Activated naive CD4-positive, alpha-beta T cell treated with anti-CD3 and anti-CD28 coated beads, Interleukin-2, amount 50 U/mL, for 16 hours (primary cell): Measurements from ENCODE around the gene CPA5.

Experiments used
- DNase-seq: peaks from one replicate; pipeline ENCODE4 v3.0.0-alpha.2; 2020

Gene CPA5

GRCh38 chr7:130332259-130333053 is 12.2 kb upstream of the CPA5 start:
- DNase-seq = no peak

DNA sequence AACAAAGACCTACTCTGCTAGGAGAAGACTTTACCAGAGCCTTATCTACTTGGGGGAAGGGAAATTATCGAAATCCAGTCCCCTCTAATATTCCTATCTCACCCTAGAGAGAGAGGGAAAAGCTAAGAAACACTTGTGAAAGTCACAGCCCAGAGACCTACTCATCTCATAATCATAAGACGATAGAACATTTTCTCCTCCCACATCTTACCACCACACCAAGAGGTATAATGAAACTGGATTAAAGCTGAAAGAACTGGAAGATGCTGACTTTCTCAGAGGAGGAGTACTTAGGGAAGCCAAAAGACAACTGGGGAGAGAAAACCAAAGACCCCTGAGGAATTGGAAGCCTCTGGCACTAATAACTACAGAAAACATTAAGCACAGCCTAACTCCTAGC is 10.8 kb upstream of the CPA5 start:
- DNase-seq = no peak

- DNase-seq = no peak
These were observed 10.3 kb upstream of the CPA5 start for GRCh38 chr7:130334274-130334673.

- DNase-seq = no peak
These were observed 7.1 kb upstream of the CPA5 start for GRCh38 chr7:130337410-130337971.

- DNase-seq = no peak
These were observed 6.4 kb upstream of the CPA5 start for GRCh38 chr7:130338233-130338632.

DNA sequence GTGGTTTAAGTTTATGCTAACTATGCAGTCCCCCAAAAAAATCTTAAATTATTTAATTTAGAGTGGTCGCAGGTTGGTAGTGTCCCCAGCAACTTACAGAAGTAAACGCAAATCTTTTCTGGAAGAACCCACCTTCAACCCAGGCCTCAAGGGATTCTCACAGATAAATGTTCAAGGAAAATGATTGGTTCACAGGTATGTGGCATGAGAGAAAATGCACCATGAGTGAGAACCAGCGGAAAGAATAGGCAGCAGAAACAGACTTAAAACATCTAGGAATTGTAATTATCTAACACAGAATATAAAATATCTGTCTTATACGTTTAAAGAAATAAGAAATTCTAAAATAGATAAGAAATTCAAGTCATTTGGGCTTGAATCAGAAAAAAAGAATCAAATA is 2.7 kb upstream of the CPA5 start:
- no peak for DNase-seq

DNA sequence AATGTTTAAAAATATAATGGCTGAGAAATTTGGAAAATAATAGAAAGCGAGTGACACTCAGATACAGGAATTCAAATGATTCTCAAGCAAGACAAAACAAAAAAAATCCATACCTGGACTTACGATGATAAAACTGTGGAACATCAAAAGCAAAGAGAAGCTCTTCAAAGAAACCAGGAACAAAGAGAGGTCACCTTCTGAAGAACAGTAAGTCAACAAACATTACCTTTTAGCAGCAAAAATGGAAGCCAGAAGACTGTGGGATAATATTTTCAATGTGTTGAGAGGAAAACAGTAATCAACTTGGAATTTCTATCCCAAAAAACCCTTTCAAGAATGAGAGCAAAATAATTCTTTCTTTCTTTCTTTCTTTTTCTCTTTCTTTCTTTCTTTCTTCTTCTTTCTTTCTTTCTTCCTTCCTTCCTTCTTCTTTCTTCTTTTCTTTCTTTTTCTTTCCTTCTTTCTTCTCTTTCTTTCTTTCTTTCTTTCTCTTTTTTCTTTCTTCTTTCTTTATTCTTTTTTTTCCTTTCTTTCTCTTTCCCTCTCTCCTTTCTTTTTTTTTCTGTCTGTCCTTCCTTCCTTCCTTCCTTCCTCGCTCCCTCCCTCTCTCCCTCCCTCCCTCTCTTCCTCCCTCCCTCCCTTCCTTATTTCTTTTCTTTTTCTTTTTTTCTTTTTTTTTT is 1.8 kb upstream of the CPA5 start:
- no peak for DNase-seq

DNA sequence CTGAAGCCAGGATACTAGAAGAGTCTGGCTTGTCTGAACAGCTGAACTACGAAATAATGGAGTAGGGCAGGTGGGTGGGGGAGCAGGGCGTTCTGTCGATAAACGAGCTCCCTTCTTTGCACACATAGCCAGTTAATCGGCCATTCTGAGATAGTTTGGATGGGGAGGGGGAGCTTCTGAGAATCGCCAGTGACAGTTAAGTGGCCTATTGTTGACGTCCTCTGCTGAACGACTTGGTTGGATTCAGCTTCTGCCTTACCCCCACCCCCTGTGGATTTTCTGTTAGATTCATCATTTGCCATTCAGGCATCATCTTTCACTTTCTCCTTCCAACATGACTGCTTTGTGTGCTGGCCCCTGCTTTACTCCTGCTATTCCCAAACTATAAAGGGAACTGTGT is 520 bp downstream of the CPA5 start:
- no peak for DNase-seq

DNA sequence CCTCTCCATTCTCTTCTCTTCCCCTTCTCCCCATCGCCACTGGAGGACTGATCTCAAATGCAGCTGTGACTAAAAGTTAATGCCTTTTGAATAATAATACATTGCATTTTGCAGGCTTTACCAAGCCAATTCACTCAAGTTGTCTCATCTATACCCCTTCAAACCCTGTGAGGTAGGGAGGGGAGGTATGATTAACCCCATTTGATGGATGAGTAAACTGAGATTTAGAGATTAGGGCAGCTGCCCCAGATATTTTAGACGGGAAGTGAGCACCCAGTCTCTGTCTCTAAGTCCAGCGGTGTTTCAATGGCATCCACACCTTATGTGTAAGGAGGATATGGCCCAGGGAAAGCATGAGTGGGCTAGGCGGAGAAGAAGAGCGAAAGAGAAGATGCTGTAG is 1.1 kb downstream of the CPA5 start:
- DNase-seq = no peak

- DNase-seq = no peak
These were observed 1.7 kb downstream of the CPA5 start for GRCh38 chr7:130346177-130346905.

DNA sequence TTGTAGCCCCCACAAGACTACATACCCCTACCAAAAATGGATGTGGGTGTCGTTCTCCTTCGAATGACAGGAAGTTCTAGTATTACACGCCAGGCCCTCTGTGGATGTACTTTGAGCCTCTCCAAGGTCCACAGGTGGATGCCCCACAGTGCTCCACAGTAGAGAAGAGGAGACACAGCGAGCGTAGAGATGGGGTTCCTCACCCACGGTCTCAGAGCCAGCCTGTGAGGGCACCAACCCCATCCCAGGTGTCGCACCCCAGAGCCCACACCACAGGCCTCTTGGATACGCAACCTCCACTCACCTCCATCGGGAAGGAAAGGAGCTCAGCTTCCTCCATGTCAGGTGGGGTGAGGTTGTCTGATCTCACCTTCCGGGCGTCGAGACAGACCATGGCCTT is 2.3 kb downstream of the CPA5 start:
- DNase-seq = no peak

DNA sequence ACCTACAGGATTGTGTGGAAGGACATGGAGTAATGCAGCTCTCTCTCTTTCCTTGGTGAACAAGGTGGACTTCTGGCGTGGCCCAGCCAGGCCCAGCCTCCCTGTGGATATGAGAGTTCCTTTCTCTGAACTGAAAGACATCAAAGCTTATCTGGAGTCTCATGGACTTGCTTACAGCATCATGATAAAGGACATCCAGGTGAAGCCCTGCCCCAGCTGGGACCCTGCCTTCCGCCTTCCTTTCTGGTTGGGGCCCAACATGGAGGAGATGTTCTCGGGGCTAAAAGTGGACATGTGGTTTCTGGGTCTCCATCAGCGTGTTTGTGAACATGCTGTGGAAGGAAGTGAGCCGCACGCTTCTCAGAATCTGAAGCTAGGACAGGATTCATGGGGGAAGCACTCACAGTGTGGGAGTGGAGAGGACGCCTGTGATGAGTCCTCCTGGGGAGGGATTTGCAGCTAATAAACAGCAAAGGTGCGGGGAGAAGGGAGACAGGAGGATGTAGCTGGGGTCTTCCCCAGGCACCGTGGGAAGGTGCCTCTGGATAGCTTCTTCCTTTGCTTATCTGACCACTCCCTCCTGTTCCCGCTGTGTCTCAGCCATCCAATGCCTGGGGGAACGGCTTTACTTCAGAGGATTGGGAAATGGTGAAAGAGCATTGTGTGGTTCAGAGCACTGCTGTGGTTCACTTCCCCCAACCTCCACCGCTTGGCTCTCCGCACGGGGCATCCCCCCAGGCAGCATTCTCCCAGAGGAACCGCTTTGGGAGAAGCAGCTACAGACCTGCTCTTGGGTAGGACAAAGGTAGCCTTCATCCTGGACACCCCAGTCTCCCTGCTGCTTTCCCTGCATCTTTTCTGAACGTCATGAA is 5.5 kb downstream of the CPA5 start:
- no peak for DNase-seq

- no peak for DNase-seq
These were observed 6.6 kb downstream of the CPA5 start for GRCh38 chr7:130350945-130351790.

DNA sequence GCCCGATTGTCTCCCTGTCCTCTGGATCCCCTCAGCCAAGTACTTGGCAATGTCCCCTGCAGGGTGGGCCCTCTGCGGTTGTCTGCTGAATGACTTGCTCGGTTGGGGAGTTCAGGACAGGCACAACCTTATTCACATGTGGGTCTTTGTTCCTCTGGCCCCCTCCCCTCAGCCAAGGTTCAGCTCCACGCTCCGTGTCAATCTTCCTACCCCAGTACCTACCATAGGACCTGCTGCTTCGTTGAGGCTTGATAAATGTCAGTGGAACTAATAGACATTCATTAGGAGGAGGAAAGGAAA is 7.1 kb downstream of the CPA5 start:
- DNase-seq = no peak

DNA sequence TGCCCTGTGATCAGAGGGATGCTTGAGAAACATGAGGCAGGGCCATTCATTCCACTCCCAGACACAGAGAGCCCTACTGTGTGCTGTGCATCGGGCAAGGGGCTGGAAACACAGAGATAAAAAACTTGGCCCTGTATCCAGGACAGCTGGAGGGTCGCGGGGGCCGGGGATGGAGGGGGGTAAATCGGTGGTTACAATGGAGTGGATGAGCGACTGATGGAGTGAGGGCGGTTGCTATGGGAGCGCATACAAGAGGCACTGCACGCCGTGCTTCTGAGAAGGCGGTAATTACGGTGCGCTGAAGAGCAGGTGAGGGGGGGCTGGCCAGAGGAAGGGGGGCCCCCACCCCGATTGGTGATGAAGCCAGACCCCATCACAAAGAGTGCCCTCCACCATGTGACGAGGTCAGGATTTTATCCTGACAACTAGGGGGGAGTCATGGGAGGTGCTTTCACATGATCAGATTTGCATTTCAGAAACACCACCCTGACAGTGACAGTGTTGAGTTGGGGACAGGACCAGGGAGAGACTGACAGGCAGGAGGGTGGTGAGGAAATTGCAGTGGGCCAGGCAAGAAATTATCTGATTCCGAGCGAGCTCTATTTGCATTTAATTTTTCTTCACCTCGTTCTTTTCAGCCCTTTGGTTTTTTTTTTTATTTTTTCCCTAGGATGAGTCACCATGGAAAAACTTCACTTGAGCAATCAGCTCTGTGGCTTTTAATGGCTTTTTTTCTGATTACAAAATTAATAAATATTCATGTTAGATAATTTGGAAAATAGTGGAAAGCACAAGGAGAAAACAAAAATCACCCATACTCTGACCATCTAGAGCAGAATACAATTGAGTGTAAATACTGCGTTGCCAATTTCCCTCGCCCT is 7.8 kb downstream of the CPA5 start:
- no peak for DNase-seq

DNA sequence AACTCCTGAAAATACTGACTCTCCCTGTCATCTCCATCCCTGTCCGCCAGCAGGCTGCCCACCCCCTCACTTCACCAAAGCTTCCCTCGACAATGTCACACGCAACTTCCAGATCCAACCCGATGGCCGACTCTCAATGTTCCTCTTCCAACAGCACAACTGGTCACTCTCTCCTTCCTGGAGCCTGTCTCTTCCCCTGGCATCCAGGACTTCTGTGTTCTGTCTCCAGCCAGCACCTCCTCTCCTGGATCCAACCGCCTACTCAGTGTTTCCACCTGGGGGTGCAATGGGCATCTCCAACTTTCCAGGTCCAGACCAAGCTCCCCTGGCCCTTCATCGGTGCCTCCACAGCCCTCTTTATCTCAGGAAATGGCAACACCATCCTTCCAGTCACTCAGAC is 8.6 kb downstream of the CPA5 start:
- no peak for DNase-seq

DNA sequence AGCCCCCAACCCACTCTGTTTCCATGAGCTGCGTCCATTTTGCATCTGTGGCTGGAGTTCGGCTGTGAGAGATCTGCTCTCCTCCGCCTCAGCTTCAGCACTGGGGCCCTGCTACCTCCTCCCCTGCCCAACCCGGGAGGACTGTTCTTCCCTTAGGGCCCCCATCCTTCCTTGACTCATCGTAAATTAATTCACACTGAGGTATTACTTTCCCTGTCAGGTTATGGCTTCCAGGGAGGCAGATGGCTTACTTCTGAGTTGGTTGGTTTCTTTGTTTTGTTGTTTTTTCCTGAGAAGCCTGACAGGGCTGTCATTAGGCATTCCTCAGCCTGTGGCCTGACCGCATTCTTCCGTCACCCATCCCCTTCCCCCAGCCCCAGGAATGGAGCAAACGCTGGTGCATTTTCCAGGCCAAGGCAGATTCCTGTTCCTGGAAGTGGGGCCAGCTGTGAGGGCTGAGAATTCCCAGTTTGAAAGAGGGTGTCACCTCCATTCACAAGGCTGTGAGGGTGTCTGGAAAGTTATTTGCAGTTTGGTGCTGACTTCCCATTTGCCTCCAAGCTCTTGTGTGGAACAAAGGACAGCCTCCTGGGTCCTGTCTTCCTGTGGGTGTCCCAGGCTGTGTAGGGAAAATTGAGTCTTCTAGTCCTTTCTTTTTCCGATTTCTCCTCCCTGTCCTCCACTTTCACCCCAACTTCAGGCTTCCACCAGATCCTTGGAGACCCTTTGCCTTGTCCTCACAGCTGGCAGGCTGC is 11.7 kb downstream of the CPA5 start:
- DNase-seq = no peak

GRCh38 chr7:130356876-130357611 is 12.4 kb downstream of the CPA5 start:
- DNase-seq = no peak

- no peak for DNase-seq
These were observed 13.9 kb downstream of the CPA5 start for GRCh38 chr7:130358471-130358870.
